ENCODE results near the gene GZMB.
"Not testable (repeated sequence)": the region's sequence is repeated elsewhere in the genome, so short reads cannot be mapped to it uniquely, and the experiment has no call there.

GZMB gene

DNA sequence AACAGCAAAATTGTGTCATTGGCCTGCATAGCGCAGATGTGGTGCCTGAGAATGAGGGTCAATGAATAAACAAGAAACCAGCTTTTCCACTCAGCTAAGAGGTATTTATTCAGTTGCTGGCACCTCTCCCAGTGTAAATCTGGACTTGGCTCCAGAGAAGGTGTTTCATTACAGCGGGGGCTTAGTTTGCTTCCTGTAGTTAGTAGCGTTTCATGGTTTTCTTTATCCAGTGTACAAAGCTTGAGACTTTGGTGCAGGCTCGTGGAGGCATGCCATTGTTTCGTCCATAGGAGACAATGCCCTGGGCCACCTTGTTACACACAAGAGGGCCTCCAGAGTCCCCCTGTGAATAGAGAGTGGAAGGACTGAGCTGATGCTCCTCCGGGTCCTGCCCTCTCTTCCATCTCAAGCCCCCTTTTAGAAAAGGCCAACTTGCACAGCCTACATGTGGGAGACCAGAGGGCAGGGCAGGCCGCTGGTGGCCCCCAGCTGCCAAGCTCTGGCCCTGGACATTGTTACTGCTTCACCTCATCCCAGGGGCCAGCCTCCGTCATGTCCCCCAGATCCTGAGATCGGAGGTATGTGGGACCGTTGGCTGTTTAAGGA lies 3.0 kb downstream of the GZMB start:
- DNase-seq = no peak

- DNase-seq = no peak
Observed at GRCh38 chr14:24630087-24630871, 3.7 kb downstream of the GZMB start.

DNA sequence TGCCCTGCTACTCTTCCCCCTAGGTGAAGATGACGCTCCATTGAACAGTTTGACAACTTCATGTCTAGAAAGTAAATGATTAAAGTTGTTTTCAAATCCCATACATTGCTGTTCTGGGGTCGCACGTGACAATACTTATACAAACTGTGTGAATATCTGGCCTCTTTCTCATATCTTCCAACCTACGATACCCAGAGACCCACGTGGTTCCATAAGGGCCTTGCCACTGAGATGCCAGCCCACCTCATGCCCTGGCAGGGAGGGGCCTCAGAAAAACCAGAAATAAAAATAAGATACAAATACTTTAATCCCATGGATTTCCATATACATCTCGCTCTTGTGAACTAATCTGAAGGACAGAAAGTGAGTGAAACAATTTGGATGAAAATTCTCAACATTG lies 4.5 kb downstream of the GZMB start:
- DNase-seq = no peak

DNA sequence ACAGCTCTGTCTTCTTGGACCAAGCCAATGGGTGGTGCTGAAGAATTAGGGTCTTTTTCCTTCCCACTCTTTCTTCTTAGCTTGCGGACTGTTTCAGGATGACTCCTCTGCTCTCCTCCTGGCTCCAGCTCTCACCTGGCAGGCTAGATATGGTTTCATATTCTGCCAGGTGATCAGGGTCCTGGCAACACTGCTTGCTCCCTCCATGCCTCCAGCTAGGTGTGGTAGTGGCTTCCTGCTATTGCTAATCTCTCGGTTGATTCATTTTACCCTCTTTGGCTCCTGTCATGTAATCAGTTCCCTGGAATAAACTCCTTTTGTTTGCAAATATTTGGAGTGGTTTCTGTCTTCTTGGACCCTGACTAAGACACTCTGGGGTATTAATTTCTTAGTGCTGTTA lies 20.2 kb downstream of the GZMB start:
- DNase-seq = no peak

GRCh38 chr14:24613241-24613640 lies 20.7 kb downstream of the GZMB start:
- DNase-seq = no peak

GRCh38 chr14:24612196-24612595 lies 21.8 kb downstream of the GZMB start:
- no peak for DNase-seq

DNA sequence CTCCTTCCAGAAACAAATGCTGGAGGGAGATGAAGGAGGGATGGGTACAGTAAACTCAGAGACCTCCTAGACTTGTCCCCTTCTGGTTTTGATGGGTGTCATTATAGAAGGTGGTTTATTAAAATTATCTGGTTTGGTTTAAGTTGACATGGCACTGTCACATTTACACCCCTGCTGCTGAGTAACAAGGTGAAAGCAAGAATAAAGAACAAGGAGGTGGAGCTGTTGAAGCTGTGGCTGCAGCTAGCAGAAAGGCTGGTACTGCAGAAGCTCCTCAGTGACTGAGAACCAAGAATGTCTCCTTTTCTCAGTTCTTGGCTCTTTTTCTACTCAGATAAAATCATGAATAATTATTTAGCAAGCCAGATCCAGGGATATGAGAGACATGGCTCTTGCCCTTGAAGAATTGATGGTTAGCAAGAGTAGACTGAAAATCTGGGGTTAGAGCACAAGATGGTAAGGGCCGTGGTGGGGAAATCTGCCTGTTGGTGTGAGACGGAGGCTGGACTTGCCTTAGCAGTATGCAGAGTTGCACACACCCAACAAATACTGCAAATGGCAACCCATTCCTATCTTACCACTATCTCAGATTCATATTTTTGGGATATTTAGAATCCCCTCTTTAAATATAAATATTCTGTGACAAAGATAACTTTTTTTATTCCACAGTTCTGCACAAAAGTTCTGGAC lies 24.2 kb downstream of the GZMB start, which contains the start of gene GZMH:
TSS of gene GZMH (minus strand) at position 31 of the 690 bp plus-strand sequence. CDS start 72 bp downstream, outside the sequence.
- no peak for DNase-seq

DNA sequence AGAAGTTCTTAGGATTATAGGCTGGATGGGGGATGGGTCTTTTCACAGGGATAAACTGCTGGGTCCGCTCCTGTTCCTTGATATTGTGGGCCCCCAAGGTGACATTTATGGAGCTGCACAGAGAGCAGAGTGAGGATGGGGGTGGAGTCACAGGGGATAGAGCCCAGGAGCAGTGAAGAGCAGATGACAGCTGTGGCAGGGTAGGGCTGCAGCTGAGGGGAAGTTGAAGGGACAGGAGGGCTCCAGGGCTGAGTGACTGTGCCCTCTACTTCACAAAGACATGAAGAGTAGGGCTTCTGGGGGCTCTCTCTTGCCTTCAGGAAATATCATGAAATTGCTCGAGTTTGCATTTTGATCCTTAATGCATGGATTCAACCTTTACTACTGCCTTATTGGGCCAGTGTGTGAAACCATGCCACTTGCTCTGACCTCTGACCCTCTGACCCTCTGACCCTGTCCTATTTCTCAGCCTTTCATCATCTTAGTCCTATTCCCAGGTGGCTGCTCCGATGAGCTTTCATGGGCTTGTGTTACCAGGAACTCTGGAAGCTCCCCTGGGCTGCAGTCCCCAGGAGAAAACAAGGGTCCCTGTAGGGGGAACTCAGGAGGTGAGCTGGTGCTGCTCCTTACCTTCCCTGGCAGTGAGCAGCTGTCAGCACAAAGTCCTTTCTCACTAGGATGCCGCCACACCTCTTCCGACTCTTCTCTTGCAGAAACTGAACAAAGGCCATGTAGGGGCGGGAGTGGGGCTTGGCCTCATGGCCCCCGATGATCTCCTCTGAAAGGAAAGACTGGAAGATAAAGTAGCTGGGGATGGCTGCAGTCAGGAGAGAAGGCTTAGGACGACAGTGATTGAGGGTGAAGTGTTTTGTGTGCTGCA lies 26.1 kb downstream of the GZMB start:
- no peak for DNase-seq

- DNase-seq = no peak
Observed at GRCh38 chr14:24607081-24607480, 26.9 kb downstream of the GZMB start.

DNA sequence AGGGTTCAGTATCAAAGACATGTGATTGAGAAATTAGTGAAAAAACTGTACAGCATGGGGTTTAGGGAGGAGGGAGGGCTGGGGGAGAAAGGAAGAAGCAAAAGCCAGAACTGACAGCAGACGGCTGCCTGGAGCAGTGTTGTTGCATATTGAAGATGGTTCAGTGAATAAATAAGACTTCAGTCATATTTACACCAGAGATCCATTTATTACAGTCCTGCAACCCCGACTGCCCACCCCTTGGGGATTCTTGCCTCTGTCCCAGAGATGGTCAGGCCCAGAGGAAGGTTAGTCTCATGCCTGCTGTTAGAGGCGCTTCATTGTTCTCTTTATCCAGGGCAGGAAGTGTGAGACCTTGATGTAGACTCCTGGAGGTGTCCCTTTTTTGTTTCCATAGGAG lies 27.7 kb downstream of the GZMB start:
- DNase-seq = no peak

GRCh38 chr14:24605435-24606190 lies 28.4 kb downstream of the GZMB start:
- peak; percentile 66 for DNase-seq

DNA sequence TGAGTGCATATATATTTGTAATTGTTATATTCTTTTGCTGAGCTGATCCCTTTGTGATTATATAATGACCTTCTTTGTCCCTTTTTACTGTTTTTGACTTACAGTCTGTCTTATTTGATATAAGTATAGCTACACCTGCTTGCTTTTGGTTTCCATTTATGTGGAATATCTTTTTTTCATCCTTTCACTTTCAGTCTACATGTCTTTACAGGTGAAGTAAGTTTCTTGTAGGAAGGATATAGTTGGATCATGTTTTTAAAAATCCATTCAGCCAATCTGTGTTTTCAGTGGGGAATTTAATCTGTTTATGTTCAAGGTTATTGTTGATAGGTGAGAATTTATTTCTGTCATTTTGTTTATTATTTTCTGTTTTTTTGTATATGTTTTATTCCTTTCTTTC lies 36.6 kb downstream of the GZMB start:
- DNase-seq = no peak

DNA sequence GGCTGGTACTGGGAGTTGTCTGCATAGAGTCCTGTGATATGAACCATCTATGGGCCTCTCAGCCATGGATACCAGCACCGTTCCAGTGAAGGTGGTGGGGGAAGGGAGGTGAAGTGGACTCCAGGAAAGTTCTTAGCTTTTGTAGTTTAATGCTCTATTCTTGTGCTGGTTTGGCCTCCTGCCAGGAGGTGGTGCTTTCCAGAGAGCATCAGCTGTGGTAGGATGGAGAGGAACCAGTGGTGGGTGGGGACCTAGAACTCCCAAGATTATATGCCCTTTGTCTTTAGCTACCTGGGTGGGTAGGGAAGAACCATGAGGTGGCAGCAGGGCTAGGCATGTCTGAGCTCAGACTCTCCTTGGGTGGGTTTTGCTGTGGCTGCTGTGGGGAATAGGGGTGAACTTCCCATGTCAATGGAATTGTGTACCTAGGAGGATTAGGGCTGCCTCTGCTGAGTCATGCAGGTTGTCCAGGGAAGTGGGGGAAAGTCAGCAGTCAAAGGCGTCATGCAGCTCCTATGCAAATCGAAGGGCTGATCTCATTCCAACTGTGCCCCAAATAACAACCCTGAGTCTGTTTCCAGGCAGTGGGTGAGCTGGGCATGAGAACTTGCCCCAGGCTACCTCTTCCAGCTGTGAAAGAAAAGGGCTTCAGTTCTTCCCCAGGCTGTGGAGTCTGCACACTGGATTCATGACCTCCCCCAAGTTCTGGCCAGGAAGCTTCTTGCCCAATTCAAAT lies 38.7 kb downstream of the GZMB start:
- DNase-seq = no peak

- not testable (repeated sequence) for DNase-seq
Observed at GRCh38 chr14:24591004-24591403, 43.0 kb downstream of the GZMB start.

DNA sequence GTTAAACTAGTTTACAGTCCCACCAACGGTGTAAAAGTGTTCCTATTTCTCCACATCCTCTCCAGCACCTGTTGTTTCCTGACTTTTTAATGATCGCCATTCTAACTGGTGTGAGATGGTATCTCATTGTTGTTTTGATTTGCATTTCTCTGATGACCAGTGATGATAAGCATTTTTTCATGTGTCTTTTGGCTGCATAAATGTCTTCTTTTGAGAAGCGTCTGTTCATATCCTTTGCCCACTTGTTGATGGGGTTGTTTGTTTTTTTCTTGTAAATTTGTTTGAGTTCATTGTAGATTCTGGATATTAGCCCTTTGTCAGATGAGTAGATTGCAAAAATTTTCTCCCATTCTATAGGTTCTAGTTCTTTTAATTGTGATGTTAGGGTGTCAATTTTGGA lies 49.6 kb downstream of the GZMB start:
- not testable (repeated sequence) for DNase-seq
